Heart left ventricle (tissue), 13 donors: ENCODE measurements around the gene CHMP2A.

Experiments used
- POLR2A ChIP-seq, 2 donors: fragments of 450-650 bp; IDR thresholded peaks; one replicate each; pipeline ENCODE4 v1.6.1; 2017; ENCODE audit warnings: antibody characterized with exemption in 2 of 2, mild to moderate bottlenecking in 2 of 2, moderate library complexity in 2 of 2
- TF ChIP-seq, protein P1 (sequence below), 12 donors: fragments of 200-600 bp; sonication (generic) in 4 of 12; IDR thresholded peaks; one replicate each; pipeline versions ENCODE4 v1.5.0 to v1.8.0; 2018 to 2022; ENCODE audit warnings: antibody characterized with exemption in 12 of 12, mild to moderate bottlenecking in 5 of 12
- donor health status: ischemic (EF 13 %, LVEDD 7.1; RV severe dilation, severe dysfunction).
- donor health status: DM: no; HTN: yes; CAD: no.
- donor health status: DM: no; HTN: no; CAD: no.
- donor health status: ischemic (EF 25% LVEDD 6.9; RV normal size, moderate dysfunction).
- donor health status: ischemic (EF 25% LVEDD 5.7; RV mildly dilated, moderate dysfunction).
- donor health status: ischemic (EF 35%, LVEDD 5.7; RV mildly dilated, moderate dysfunction).
- donor health status: nonischemic (EF 11% LVEDD 7.7; RV severe dilation, severe dysfunction).
- donor health status: DM: yes; HTN: yes; CAD: no.
- donor health status: PGD.
- donor health status: ischemic (EF 29% LVEDD 5.4; RV normal size, mild dysfunction).
- donor health status: nonischemic (EF 23%, LVEDD 6.1; RV moderate dilation, normal function).

GRCh38 chr19:58536852-58537798 is 17.8 kb downstream of the CHMP2A start:
- TF ChIP-seq POLR2A (IDR thresholded peaks at IDR 0.05) = no peak
- TF ChIP-seq, protein P1, sequence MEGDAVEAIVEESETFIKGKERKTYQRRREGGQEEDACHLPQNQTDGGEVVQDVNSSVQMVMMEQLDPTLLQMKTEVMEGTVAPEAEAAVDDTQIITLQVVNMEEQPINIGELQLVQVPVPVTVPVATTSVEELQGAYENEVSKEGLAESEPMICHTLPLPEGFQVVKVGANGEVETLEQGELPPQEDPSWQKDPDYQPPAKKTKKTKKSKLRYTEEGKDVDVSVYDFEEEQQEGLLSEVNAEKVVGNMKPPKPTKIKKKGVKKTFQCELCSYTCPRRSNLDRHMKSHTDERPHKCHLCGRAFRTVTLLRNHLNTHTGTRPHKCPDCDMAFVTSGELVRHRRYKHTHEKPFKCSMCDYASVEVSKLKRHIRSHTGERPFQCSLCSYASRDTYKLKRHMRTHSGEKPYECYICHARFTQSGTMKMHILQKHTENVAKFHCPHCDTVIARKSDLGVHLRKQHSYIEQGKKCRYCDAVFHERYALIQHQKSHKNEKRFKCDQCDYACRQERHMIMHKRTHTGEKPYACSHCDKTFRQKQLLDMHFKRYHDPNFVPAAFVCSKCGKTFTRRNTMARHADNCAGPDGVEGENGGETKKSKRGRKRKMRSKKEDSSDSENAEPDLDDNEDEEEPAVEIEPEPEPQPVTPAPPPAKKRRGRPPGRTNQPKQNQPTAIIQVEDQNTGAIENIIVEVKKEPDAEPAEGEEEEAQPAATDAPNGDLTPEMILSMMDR (IDR thresholded peaks at IDR 0.05) = no peak
